ENCODE measurements around the gene OR8J1. TPM values are rescaled to one million over a fixed set of nuclear protein-coding genes. Genes with fewer than 3 reads are reported as not detected.

OR8J1 gene
- total RNA-seq = not detected in 2 replicates

DNA sequence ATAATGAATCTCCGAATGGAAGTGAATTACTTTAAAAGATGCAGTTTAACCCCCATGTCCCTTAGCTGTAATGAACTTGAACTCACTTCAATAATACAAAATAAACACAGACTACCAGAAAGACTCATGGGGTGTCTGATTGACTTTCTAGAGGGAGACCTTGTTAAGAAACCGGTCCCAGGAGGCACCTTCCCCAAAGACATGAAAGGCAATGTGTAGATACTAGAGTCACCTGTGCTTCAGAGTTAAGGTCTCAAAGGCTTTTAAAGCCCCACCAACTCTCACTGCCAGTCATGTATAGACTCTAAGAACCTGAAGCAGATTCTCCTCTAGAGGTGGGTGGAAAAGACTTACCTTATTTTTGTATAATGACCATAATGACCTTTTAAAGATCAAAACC is at the start of gene OR8J1:
TSS of gene OR8J1 (plus strand) at position 301 of the 400 bp plus-strand sequence. CDS start 5,956 bp downstream, outside the sequence.

GRCh38 chr11:56314844-56315243 is 39.2 kb upstream of the OR8J1 start, which contains the start of gene OR8K3:
Gene OR8K3 (plus strand): TSS chr11:56315144. CDS start chr11:56318307, 3,163 bp downstream.

GRCh38 chr11:56345739-56346138 is 8.4 kb upstream of the OR8J1 start, which contains the start of gene OR8K1:
Gene OR8K1 (plus strand): TSS chr11:56346039. CDS start chr11:56346039, 0 bp downstream.

DNA sequence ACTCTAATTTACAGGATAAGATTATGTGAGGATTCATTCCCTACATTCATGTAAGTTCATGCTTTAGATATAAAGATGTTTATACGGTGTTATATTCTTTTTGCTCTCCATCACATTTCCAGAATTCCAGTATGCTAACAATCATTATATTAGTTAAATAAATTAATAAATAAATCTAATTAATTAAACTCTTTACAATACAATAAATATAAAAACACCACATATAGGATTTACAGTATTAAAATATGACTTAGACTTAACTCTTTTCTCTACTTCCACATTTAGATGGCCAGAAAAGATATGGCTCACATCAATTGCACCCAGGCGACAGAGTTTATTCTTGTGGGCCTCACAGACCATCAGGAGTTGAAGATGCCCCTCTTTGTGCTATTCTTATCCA is 21.2 kb downstream of the OR8J1 start, which contains the start of gene OR8U1:
TSS of gene OR8U1 (plus strand) at position 301 of the 400 bp plus-strand sequence. CDS start at position 301, 0 bp downstream.

Other genes starting within 250 kb of the OR8J1 start
- gene OR8H3, start 231.9 kb upstream of the OR8J1 start, total RNA-seq = not detected in 2 replicates
- not detected in 2 replicates for gene OR8J3, start 214.1 kb upstream of the OR8J1 start, total RNA-seq
- gene OR8K5, start 194.0 kb upstream of the OR8J1 start, total RNA-seq = not detected in 2 replicates
- not detected in 2 replicates for gene OR5J2, start 177.7 kb upstream of the OR8J1 start, total RNA-seq
- not detected in 2 replicates for gene OR5T2, start 120.0 kb upstream of the OR8J1 start, total RNA-seq
- gene OR5T3, start 102.0 kb upstream of the OR8J1 start, total RNA-seq = not detected in 2 replicates
- gene OR5T1, start 80.1 kb upstream of the OR8J1 start, total RNA-seq = not detected in 2 replicates
- gene OR8H1, start 62.0 kb upstream of the OR8J1 start, total RNA-seq = 0.14 TPM in 1 of 2 replicates, not detected in the other
- not detected in 2 replicates for gene OR8K3, start 39.1 kb upstream of the OR8J1 start, total RNA-seq
- gene OR8K1, start 8.3 kb upstream of the OR8J1 start, total RNA-seq = not detected in 2 replicates
- not detected in 2 replicates for gene OR8U1, start 21.3 kb downstream of the OR8J1 start, total RNA-seq
- gene OR5AL1, start 58.4 kb downstream of the OR8J1 start, total RNA-seq = not detected in 2 replicates
- not detected in 2 replicates for gene OR5M3, start 119.1 kb downstream of the OR8J1 start, total RNA-seq
- gene OR5M8, start 137.1 kb downstream of the OR8J1 start, total RNA-seq = not detected in 2 replicates
- not detected in 2 replicates for gene OR5M11, start 189.0 kb downstream of the OR8J1 start, total RNA-seq
- gene OR5M10, start 223.4 kb downstream of the OR8J1 start, total RNA-seq = not detected in 2 replicates

Measured in smooth muscle cell of bladder (primary cell).